ENCODE results near the gene MAPK1. TPM values are rescaled to one million over a fixed set of nuclear protein-coding genes. Genes with fewer than 3 reads are reported as not detected.

Gene MAPK1
- total RNA-seq, 1 experiment from 2014 or later, result 87.4 TPM

GRCh38 chr22:21768435-21768834 lies 99.0 kb downstream of the MAPK1 start:
- ChIA-PET POLR2A (no interaction called here), CTCF (interaction anchor here (0.7 to 1.3 kb wide), 2 partner anchors 121 to 170 kb away, joined by 3 to 5 read pairs; no protein-coding TSS in a partner anchor)
- no peak overlapping the region for H3K4me3 Mint-ChIP-seq
- H3K27me3 Mint-ChIP-seq (ENCODE audit: low read depth), result no peaks in the 10 kb centered on the region
- no peak overlapping the region for H3K27ac Mint-ChIP-seq
- DNase-seq (ENCODE audit: low spot score), result no peak
- H3K36me3 Mint-ChIP-seq, result peaks cover 84% of the 10 kb centered on the region
- no peaks in the 10 kb centered on the region for H3K9me3 Mint-ChIP-seq
- ATAC-seq, result no peak
- TF ChIP-seq CBFB (CRISPR knock-in tag; IDR thresholded peaks at IDR 0.05; ENCODE audit: low read depth), result no peak
- no peak for TF ChIP-seq FOXP4 (CRISPR knock-in tag; IDR thresholded peaks at IDR 0.05)
- TF ChIP-seq SP1 (CRISPR knock-in tag; conservative IDR thresholded peaks at IDR 0.05), result no peak
- TF ChIP-seq RELA (CRISPR knock-in tag; IDR thresholded peaks at IDR 0.05; ENCODE audit: borderline replicate concordance), result no peak
- TF ChIP-seq RORB (CRISPR knock-in tag; IDR thresholded peaks at IDR 0.05), result no peak
- TF ChIP-seq ARID4B (CRISPR knock-in tag; IDR thresholded peaks at IDR 0.05; ENCODE audit: borderline replicate concordance), result no peak
- no peak for TF ChIP-seq CREM (CRISPR knock-in tag; IDR thresholded peaks at IDR 0.05)
- TF ChIP-seq NR2C2 (CRISPR knock-in tag; IDR thresholded peaks at IDR 0.05), result no peak
- no peak for TF ChIP-seq PRDM15 (CRISPR knock-in tag; IDR thresholded peaks at IDR 0.05)
- TF ChIP-seq ZBTB43 (CRISPR knock-in tag; IDR thresholded peaks at IDR 0.05), result no peak
- TF ChIP-seq MYBL2 (CRISPR knock-in tag; IDR thresholded peaks at IDR 0.05), result no peak
- no peak for TF ChIP-seq ZNF281 (CRISPR knock-in tag; IDR thresholded peaks at IDR 0.05)
- TF ChIP-seq FOXJ3 (CRISPR knock-in tag; IDR thresholded peaks at IDR 0.05; ENCODE audit: borderline replicate concordance), result no peak
- TF ChIP-seq USF2 (CRISPR knock-in tag; IDR thresholded peaks at IDR 0.05), result no peak
- TF ChIP-seq KAT7 (CRISPR knock-in tag; IDR thresholded peaks at IDR 0.05; ENCODE audit: borderline replicate concordance), result no peak
- TF ChIP-seq, protein P1, sequence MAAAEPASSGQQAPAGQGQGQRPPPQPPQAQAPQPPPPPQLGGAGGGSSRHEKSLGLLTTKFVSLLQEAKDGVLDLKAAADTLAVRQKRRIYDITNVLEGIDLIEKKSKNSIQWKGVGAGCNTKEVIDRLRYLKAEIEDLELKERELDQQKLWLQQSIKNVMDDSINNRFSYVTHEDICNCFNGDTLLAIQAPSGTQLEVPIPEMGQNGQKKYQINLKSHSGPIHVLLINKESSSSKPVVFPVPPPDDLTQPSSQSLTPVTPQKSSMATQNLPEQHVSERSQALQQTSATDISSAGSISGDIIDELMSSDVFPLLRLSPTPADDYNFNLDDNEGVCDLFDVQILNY (CRISPR knock-in tag; IDR thresholded peaks at IDR 0.05), result no peak
- no peak for TF ChIP-seq ATF3 (CRISPR knock-in tag; conservative IDR thresholded peaks at IDR 0.05)
- no peak for TF ChIP-seq IRF1 (CRISPR knock-in tag; IDR thresholded peaks at IDR 0.05)
- no peaks in the 10 kb centered on the region for H3K4me1 Mint-ChIP-seq
